Keratinocyte (primary cell): Measurements from ENCODE around the gene LRRC52. TPM values are rescaled to one million over a fixed set of nuclear protein-coding genes. Genes with fewer than 3 reads are reported as not detected.
"Not testable (repeated sequence)": the region's sequence is repeated elsewhere in the genome, so short reads cannot be mapped to it uniquely, and the experiment has no call there.

Experiments
- DNase-seq: peaks from one replicate; pipeline ENCODE4 v3.0.0-alpha.2; 2011; ENCODE audit warnings: low read depth, missing footprints, low spot score
- FAIRE-seq: peaks from 2 replicates; lab custom pipeline; 2011; peaks lifted over from hg19 to GRCh38; lab: Jason Lieb, UNC
- H2AFZ ChIP-seq: 2 replicates; pipeline ENCODE4 v1.6.0; 2012; ENCODE audit warnings: low read length, control low read depth, inconsistent platforms; ENCODE audit not compliant: control insufficient read depth
- H3K27ac ChIP-seq: 2 replicates; pipeline ENCODE4 v1.5.1; 2011; ENCODE audit warnings: low read length; ENCODE audit not compliant: control insufficient read depth, insufficient read depth
- H3K27me3 ChIP-seq: 3 replicates; pipeline ENCODE4 v1.6.0; 2011; ENCODE audit warnings: low read length; ENCODE audit not compliant: control insufficient read depth, insufficient read depth; ENCODE audit errors: extremely low read depth
- H3K36me3 ChIP-seq, 2 experiments: 2 replicates in 1 of 2; 3 replicates in 1 of 2; pipeline ENCODE4 v1.5.1; 2011; ENCODE audit warnings: low read length in 2 of 2, mild to moderate bottlenecking in 1 of 2; ENCODE audit not compliant: control insufficient read depth in 2 of 2, insufficient read depth in 2 of 2; ENCODE audit errors: extremely low read depth in 1 of 2
- H3K4me1 ChIP-seq: 3 replicates; pipeline ENCODE4 v1.5.1; 2011; ENCODE audit warnings: low read length; ENCODE audit not compliant: control insufficient read depth, insufficient read depth; ENCODE audit errors: extremely low read depth
- H3K4me2 ChIP-seq: 3 replicates; pipeline ENCODE4 v1.6.0; 2011; ENCODE audit warnings: low read depth, low read length; ENCODE audit not compliant: control insufficient read depth, insufficient read depth; ENCODE audit errors: extremely low read depth
- H3K4me3 ChIP-seq, 3 experiments: fragments of 200-600 bp in 1 of 3; sonication (generic) in 1 of 3; 2 replicates in 2 of 3; 3 replicates in 1 of 3; pipeline ENCODE4 v1.5.1; 2011 to 2016; ENCODE audit warnings: low read length in 3 of 3, mild to moderate bottlenecking in 3 of 3, control low read depth in 2 of 3, inconsistent platforms in 1 of 3, low read depth in 1 of 3, mixed read lengths in 1 of 3, mixed run types in 1 of 3, moderate library complexity in 1 of 3; ENCODE audit not compliant: control insufficient read depth in 2 of 3, insufficient read depth in 2 of 3; ENCODE audit errors: extremely low read depth in 1 of 3
- H3K79me2 ChIP-seq: 2 replicates; pipeline ENCODE4 v1.6.0; 2012; ENCODE audit warnings: low read length; ENCODE audit not compliant: control insufficient read depth, insufficient read depth
- H3K9ac ChIP-seq: 3 replicates; pipeline ENCODE4 v1.6.0; 2011; ENCODE audit warnings: low read length; ENCODE audit not compliant: control insufficient read depth, insufficient read depth; ENCODE audit errors: extremely low read depth
- H3K9me1 ChIP-seq: 3 replicates; pipeline ENCODE4 v1.6.0; 2011; ENCODE audit warnings: low read length; ENCODE audit not compliant: control insufficient read depth, insufficient read depth; ENCODE audit errors: extremely low read depth
- H3K9me3 ChIP-seq: 2 replicates; pipeline ENCODE4 v1.5.1; 2012; ENCODE audit warnings: low read depth, low read length; ENCODE audit not compliant: control insufficient read depth
- H4K20me1 ChIP-seq: 3 replicates; pipeline ENCODE4 v1.6.0; 2011; ENCODE audit warnings: low read length; ENCODE audit not compliant: control insufficient read depth, insufficient read depth; ENCODE audit errors: extremely low read depth
- EZH2 ChIP-seq: IDR thresholded peaks from one replicate; pipeline ENCODE4 v1.6.1; 2012; ENCODE audit warnings: inconsistent platforms, mild to moderate bottlenecking, low read length, moderate library complexity
- dilution Hi-C: fragments of 300-500 bp; cut with MboI; formaldehyde crosslinking; loops from one replicate; pipeline ENCODE4 v1.7.0; 2020; ENCODE audit warnings: low sequenced_read_pairs; ENCODE audit not compliant: extremely low pct_ligation_motif_present
- polyA plus RNA-seq, 5 experiments: library from polyadenylated mRNA; depleted of rRNA in 3 of 5; stranded (reverse) in 3 of 5; stranded (forward) in 1 of 5; unstranded in 1 of 5; fragments of >200 nt; gene quantifications; 1 replicate in 1 of 5; 2 replicates in 3 of 5; 3 replicates in 1 of 5; pipeline versions ENCODE4 v1.2.1 to v1.2.3, GENCODE V29; 2011 to 2012; ENCODE audit warnings: missing spikeins in 2 of 5, low read depth in 1 of 5, low replicate concordance in 1 of 5
- TF ChIP-seq, protein P1 (sequence below), 3 experiments: IDR thresholded peaks in 1 of 3; conservative IDR thresholded peaks in 1 of 3; optimal IDR thresholded peaks in 1 of 3; 2 replicates in 2 of 3; 3 replicates in 1 of 3; pipeline versions ENCODE3 to v1.5.1; 2011; ENCODE audit warnings: low read length in 3 of 3, mild to moderate bottlenecking in 3 of 3, moderate library complexity in 2 of 3, control low read depth in 1 of 3, inconsistent platforms in 1 of 3; ENCODE audit not compliant: insufficient read depth in 2 of 3; ENCODE audit errors: extremely low read depth in 1 of 3

LRRC52 gene
- polyA plus RNA-seq, 1 donor (not counting 4 experiments of a cell fraction or from before 2014, with no cell fraction given), result not detected

DNA sequence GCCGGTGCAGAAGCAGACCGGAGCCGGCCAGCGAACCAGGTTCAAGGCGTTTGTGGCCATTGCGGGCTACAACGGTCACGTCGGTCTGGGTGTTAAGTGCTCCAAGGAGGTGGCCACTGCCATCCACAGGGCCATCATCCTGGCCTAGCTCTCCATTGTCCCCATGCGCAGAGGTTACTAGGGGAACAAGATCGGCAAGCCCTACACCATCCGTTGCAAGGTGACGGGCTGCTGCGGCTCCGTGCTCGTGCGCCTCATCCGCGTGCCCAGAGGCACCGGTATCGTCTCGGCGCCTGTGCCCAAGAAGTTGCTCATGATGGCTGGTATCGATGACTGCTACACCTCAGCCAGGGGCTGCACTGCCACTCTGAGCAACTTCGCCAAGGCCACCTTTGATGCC, 38.1 kb downstream of the LRRC52 start:
- H4K20me1 ChIP-seq, result no peaks in the 10 kb centered on the region
- H3K4me3 ChIP-seq, result no peak overlapping the region
- H3K4me1 ChIP-seq, result peaks cover 14% of the 10 kb centered on the region
- DNase-seq (no peak), FAIRE-seq (no peak)
- H3K27ac ChIP-seq, result no peak overlapping the region
- H3K9ac ChIP-seq, result no peak overlapping the region
- dilution Hi-C loops, result no loop called here
- no peaks in the 10 kb centered on the region for H3K9me3 ChIP-seq
- no peak overlapping the region for H2AFZ ChIP-seq
- H3K36me3 ChIP-seq, result no peaks in the 10 kb centered on the region
- H3K9me1 ChIP-seq, result no peaks in the 10 kb centered on the region
- no peak overlapping the region for H3K4me2 ChIP-seq
- H3K79me2 ChIP-seq, result no peaks in the 10 kb centered on the region
- no peak for TF ChIP-seq EZH2
- TF ChIP-seq, protein P1, sequence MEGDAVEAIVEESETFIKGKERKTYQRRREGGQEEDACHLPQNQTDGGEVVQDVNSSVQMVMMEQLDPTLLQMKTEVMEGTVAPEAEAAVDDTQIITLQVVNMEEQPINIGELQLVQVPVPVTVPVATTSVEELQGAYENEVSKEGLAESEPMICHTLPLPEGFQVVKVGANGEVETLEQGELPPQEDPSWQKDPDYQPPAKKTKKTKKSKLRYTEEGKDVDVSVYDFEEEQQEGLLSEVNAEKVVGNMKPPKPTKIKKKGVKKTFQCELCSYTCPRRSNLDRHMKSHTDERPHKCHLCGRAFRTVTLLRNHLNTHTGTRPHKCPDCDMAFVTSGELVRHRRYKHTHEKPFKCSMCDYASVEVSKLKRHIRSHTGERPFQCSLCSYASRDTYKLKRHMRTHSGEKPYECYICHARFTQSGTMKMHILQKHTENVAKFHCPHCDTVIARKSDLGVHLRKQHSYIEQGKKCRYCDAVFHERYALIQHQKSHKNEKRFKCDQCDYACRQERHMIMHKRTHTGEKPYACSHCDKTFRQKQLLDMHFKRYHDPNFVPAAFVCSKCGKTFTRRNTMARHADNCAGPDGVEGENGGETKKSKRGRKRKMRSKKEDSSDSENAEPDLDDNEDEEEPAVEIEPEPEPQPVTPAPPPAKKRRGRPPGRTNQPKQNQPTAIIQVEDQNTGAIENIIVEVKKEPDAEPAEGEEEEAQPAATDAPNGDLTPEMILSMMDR (optimal IDR thresholded peaks at IDR 0.05 in 1 of 3, IDR thresholded peaks at IDR 0.05 in 1 of 3, conservative IDR thresholded peaks at IDR 0.05 in 1 of 3; ENCODE audit: extremely low read depth in 1 of 3, insufficient read depth in 2 of 3, low read length in 3 of 3), result no peak
- no peaks in the 10 kb centered on the region for H3K27me3 ChIP-seq

DNA sequence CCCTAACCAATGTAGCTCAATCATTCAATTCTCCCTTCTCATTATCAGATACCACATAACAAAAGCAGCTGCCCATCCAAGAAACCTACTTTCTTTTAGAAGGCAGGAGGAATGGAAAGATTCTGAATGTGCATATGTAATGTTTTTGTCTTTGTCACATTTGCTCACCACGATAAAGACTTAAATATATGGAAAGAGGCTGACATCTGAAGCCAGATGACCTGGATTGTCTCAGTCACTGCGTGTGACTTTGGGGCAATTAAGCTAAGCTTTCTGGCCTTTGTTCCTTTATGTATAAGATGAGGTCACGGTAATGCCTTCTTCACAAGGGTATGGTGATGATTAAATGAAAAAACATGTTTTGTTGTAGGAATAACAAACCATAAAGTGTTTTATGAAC, 42.6 kb downstream of the LRRC52 start:
- H4K20me1 ChIP-seq, result no peaks in the 10 kb centered on the region
- no peaks in the 10 kb centered on the region for H3K9me1 ChIP-seq
- H3K4me3 ChIP-seq, result no peak overlapping the region
- H3K4me1 ChIP-seq, result peaks cover 3% of the 10 kb centered on the region
- H3K9ac ChIP-seq, result no peak overlapping the region
- H3K27me3 ChIP-seq, result peaks cover 27% of the 10 kb centered on the region
- TF ChIP-seq EZH2, result no peak
- TF ChIP-seq, protein P1 (optimal IDR thresholded peaks at IDR 0.05 in 1 of 3, IDR thresholded peaks at IDR 0.05 in 1 of 3, conservative IDR thresholded peaks at IDR 0.05 in 1 of 3; ENCODE audit: extremely low read depth in 1 of 3, insufficient read depth in 2 of 3, low read length in 3 of 3), result no peak
- dilution Hi-C loops, result no loop called here
- H3K9me3 ChIP-seq, result no peaks in the 10 kb centered on the region
- no peak overlapping the region for H2AFZ ChIP-seq
- DNase-seq, result no peak
- H3K4me2 ChIP-seq, result no peak overlapping the region
- H3K36me3 ChIP-seq, result no peaks in the 10 kb centered on the region
- no peak overlapping the region for H3K27ac ChIP-seq
- FAIRE-seq, result no peak
- H3K79me2 ChIP-seq, result no peaks in the 10 kb centered on the region

DNA sequence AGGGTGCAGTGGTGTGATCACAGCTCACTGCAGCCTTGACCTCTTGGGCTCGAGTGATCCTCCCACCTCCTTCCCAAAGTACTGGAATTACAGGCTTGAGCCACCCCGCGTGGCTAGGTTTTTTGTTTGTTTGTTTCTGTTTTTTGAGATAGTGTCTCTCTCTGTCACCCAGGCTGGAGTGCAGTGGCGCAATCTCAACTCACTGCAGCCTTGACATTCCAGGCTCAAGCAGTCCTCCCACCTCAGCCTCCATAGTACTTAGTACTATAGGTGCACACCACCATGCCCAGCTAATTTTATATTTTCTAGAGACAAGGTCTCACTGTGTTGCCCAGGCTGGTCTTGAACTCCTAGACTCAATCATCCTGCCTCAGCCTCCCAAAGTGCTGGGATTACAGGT, 47.6 kb downstream of the LRRC52 start:
- not testable (repeated sequence) for H3K36me3 ChIP-seq, H3K9me1 ChIP-seq, DNase-seq, H3K9me3 ChIP-seq, H3K4me3 ChIP-seq, FAIRE-seq, H3K4me2 ChIP-seq, H3K79me2 ChIP-seq, H2AFZ ChIP-seq, H3K27ac ChIP-seq, H3K4me1 ChIP-seq, H3K9ac ChIP-seq, H4K20me1 ChIP-seq
- H3K27me3 ChIP-seq, result peaks cover 50% of the 10 kb centered on the region
- dilution Hi-C loops, result loop anchor here (10.0 kb wide), 1 partner anchor 197 kb away; no protein-coding TSS in a partner anchor
